WTC11 (cell line): Measurements from ENCODE around the gene GLB1L2.

ENCODE experiments used
- TP53 ChIP-seq: sonication (generic); formaldehyde crosslinking; IDR thresholded peaks from 2 replicates; pipeline ENCODE4 v1.8.1; 2023; ENCODE audit warnings: mild to moderate bottlenecking, missing genetic modification reagents
- ZNF232 ChIP-seq: sonication (generic); formaldehyde crosslinking; IDR thresholded peaks from 2 replicates; pipeline ENCODE4 v1.8.0; 2022; ENCODE audit warnings: mild to moderate bottlenecking, missing genetic modification reagents
- TF ChIP-seq, protein P1 (sequence below): fragments of 200-600 bp; IDR thresholded peaks from 2 replicates; pipeline ENCODE4 v1.8.0; 2022; ENCODE audit warnings: antibody characterized with exemption
- TF ChIP-seq, protein P2 (sequence below): sonication (generic); formaldehyde crosslinking; conservative IDR thresholded peaks from 2 replicates; pipeline ENCODE4 v1.8.1; 2022; ENCODE audit warnings: mild to moderate bottlenecking, missing genetic modification reagents
- TF ChIP-seq, protein P3 (sequence below): sonication (generic); formaldehyde crosslinking; IDR thresholded peaks from 2 replicates; pipeline ENCODE4 v1.8.1; 2022; ENCODE audit warnings: mild to moderate bottlenecking, moderate library complexity, missing genetic modification reagents
- TF ChIP-seq, protein P4 (sequence below): sonication (generic); formaldehyde crosslinking; IDR thresholded peaks from 2 replicates; pipeline ENCODE4 v1.8.1; 2022; ENCODE audit warnings: low read depth, mild to moderate bottlenecking, moderate library complexity, missing genetic modification reagents, borderline replicate concordance

DNA sequence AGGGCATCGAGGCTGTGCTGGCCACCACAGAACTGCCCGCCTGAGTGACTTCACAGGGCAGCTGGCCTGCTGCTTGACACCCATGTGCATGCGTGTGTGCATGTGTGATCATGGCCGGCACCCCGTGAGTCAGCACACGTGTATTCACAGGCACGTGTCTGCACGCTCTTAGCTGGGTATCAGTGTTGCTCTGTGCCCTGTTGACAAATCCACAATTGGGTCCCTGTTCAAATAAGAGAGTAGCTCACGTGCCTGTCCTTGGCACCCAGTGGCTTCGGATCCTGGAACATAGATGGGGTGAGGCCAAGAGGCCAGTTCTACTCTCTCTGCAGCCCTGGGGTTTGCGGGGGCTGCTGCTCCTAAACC lies 66.3 kb downstream of the GLB1L2 start:
- TF ChIP-seq, protein P1, sequence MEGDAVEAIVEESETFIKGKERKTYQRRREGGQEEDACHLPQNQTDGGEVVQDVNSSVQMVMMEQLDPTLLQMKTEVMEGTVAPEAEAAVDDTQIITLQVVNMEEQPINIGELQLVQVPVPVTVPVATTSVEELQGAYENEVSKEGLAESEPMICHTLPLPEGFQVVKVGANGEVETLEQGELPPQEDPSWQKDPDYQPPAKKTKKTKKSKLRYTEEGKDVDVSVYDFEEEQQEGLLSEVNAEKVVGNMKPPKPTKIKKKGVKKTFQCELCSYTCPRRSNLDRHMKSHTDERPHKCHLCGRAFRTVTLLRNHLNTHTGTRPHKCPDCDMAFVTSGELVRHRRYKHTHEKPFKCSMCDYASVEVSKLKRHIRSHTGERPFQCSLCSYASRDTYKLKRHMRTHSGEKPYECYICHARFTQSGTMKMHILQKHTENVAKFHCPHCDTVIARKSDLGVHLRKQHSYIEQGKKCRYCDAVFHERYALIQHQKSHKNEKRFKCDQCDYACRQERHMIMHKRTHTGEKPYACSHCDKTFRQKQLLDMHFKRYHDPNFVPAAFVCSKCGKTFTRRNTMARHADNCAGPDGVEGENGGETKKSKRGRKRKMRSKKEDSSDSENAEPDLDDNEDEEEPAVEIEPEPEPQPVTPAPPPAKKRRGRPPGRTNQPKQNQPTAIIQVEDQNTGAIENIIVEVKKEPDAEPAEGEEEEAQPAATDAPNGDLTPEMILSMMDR, result no peak
- TF ChIP-seq, protein P2, sequence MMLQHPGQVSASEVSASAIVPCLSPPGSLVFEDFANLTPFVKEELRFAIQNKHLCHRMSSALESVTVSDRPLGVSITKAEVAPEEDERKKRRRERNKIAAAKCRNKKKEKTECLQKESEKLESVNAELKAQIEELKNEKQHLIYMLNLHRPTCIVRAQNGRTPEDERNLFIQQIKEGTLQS, result no peak
- TF ChIP-seq, protein P3, sequence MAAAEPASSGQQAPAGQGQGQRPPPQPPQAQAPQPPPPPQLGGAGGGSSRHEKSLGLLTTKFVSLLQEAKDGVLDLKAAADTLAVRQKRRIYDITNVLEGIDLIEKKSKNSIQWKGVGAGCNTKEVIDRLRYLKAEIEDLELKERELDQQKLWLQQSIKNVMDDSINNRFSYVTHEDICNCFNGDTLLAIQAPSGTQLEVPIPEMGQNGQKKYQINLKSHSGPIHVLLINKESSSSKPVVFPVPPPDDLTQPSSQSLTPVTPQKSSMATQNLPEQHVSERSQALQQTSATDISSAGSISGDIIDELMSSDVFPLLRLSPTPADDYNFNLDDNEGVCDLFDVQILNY (CRISPR knock-in tag), result no peak
- no peak for TF ChIP-seq ZNF232 (CRISPR knock-in tag)
- no peak for TF ChIP-seq TP53 (CRISPR knock-in tag)
- TF ChIP-seq, protein P4, sequence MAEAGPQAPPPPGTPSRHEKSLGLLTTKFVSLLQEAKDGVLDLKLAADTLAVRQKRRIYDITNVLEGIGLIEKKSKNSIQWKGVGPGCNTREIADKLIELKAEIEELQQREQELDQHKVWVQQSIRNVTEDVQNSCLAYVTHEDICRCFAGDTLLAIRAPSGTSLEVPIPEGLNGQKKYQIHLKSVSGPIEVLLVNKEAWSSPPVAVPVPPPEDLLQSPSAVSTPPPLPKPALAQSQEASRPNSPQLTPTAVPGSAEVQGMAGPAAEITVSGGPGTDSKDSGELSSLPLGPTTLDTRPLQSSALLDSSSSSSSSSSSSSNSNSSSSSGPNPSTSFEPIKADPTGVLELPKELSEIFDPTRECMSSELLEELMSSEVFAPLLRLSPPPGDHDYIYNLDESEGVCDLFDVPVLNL (CRISPR knock-in tag), result no peak
